ENCODE results near the gene PRR35. TPM values are rescaled to one million over a fixed set of nuclear protein-coding genes. Genes with fewer than 3 reads are reported as not detected.
"Not testable (repeated sequence)": the region's sequence is repeated elsewhere in the genome, so short reads cannot be mapped to it uniquely, and the experiment has no call there.

The PRR35 gene
- total RNA-seq, 1 experiment from 2014 or later = not detected

- H3K27me3 Mint-ChIP-seq (ENCODE audit: unreplicated experiment) = no peaks in the 10 kb centered on the region
- no TSS peak for BruUV-seq (replicated peaks)
- H3K27ac Mint-ChIP-seq (ENCODE audit: unreplicated experiment) = no peak overlapping the region
- CTCF ChIA-PET = no interaction called here
- intact Hi-C loops (cut with micrococcal nuclease; ENCODE audit: unreplicated experiment) = no loop called here
- H3K36me3 Mint-ChIP-seq (ENCODE audit: insufficient read depth, unreplicated experiment) = peaks cover 59% of the 10 kb centered on the region
- no peak for DNase-seq
- no peaks in the 10 kb centered on the region for H3K9me3 Mint-ChIP-seq (ENCODE audit: low read depth, unreplicated experiment)
- no peak overlapping the region for H3K4me3 Mint-ChIP-seq (ENCODE audit: low read depth, unreplicated experiment)
- H3K4me1 Mint-ChIP-seq (ENCODE audit: low read depth, unreplicated experiment) = peaks cover 44% of the 10 kb centered on the region
- TF ChIP-seq CTCF (IDR thresholded peaks at IDR 0.05; ENCODE audit: unreplicated experiment) = no peak
These were observed 36.5 kb downstream of the PRR35 start for GRCh38 chr16:596736-597060.

GRCh38 chr16:597655-598054 is 37.5 kb downstream of the PRR35 start:
- H3K27me3 Mint-ChIP-seq (ENCODE audit: unreplicated experiment); H3K4me3 Mint-ChIP-seq (ENCODE audit: low read depth, unreplicated experiment); intact Hi-C loops (cut with micrococcal nuclease; ENCODE audit: unreplicated experiment); H3K9me3 Mint-ChIP-seq (ENCODE audit: low read depth, unreplicated experiment); BruUV-seq (replicated peaks); DNase-seq; H3K27ac Mint-ChIP-seq (ENCODE audit: unreplicated experiment): not testable (repeated sequence)
- peaks cover 50% of the 10 kb centered on the region for H3K36me3 Mint-ChIP-seq (ENCODE audit: insufficient read depth, unreplicated experiment)
- peaks cover 35% of the 10 kb centered on the region for H3K4me1 Mint-ChIP-seq (ENCODE audit: low read depth, unreplicated experiment)
- CTCF ChIA-PET = interaction anchor here (0.6 kb wide), 1 partner anchor 11 kb away, joined by 4 read pairs; no protein-coding TSS in a partner anchor

GRCh38 chr16:598823-599739 is 38.9 kb downstream of the PRR35 start:
- TF ChIP-seq CTCF (IDR thresholded peaks at IDR 0.05; ENCODE audit: unreplicated experiment) = no peak
- Mint-ChIP-seq H3K4me1 (ENCODE audit: low read depth, unreplicated experiment) (peaks cover 20% of the 10 kb centered on the region), H3K27ac (ENCODE audit: unreplicated experiment) (no peak overlapping the region), H3K9me3 (ENCODE audit: low read depth, unreplicated experiment) (no peaks in the 10 kb centered on the region), H3K27me3 (ENCODE audit: unreplicated experiment) (no peaks in the 10 kb centered on the region), H3K36me3 (ENCODE audit: insufficient read depth, unreplicated experiment) (peaks cover 38% of the 10 kb centered on the region), H3K4me3 (ENCODE audit: low read depth, unreplicated experiment) (no peak overlapping the region)
- DNase-seq = no peak
- no TSS peak for BruUV-seq (replicated peaks)
- CTCF ChIA-PET = no interaction called here
- intact Hi-C loops (cut with micrococcal nuclease; ENCODE audit: unreplicated experiment) = no loop called here

- H3K27me3 Mint-ChIP-seq (ENCODE audit: unreplicated experiment) = no peaks in the 10 kb centered on the region
- H3K27ac Mint-ChIP-seq (ENCODE audit: unreplicated experiment) = no peak overlapping the region
- peaks cover 7% of the 10 kb centered on the region for H3K4me1 Mint-ChIP-seq (ENCODE audit: low read depth, unreplicated experiment)
- CTCF ChIA-PET = no interaction called here
- peaks cover 25% of the 10 kb centered on the region for H3K36me3 Mint-ChIP-seq (ENCODE audit: insufficient read depth, unreplicated experiment)
- H3K4me3 Mint-ChIP-seq (ENCODE audit: low read depth, unreplicated experiment) = no peak overlapping the region
- TF ChIP-seq CTCF (IDR thresholded peaks at IDR 0.05; ENCODE audit: unreplicated experiment) = peak; percentile 25
- BruUV-seq (replicated peaks) = no TSS peak
- intact Hi-C loops (cut with micrococcal nuclease; ENCODE audit: unreplicated experiment) = no loop called here
- peaks cover 4% of the 10 kb centered on the region for H3K9me3 Mint-ChIP-seq (ENCODE audit: low read depth, unreplicated experiment)
- no peak for DNase-seq
These were observed 40.6 kb downstream of the PRR35 start for GRCh38 chr16:600781-601180.

- H3K9me3 Mint-ChIP-seq (ENCODE audit: low read depth, unreplicated experiment) = peaks cover 4% of the 10 kb centered on the region
- no peak for TF ChIP-seq CTCF (IDR thresholded peaks at IDR 0.05; ENCODE audit: unreplicated experiment)
- intact Hi-C loops (cut with micrococcal nuclease; ENCODE audit: unreplicated experiment) = no loop called here
- H3K27me3 Mint-ChIP-seq (ENCODE audit: unreplicated experiment) = no peaks in the 10 kb centered on the region
- no peak overlapping the region for H3K27ac Mint-ChIP-seq (ENCODE audit: unreplicated experiment)
- no peaks in the 10 kb centered on the region for H3K4me1 Mint-ChIP-seq (ENCODE audit: low read depth, unreplicated experiment)
- H3K36me3 Mint-ChIP-seq (ENCODE audit: insufficient read depth, unreplicated experiment) = peaks cover 3% of the 10 kb centered on the region
- no TSS peak for BruUV-seq (replicated peaks)
- no peak overlapping the region for H3K4me3 Mint-ChIP-seq (ENCODE audit: low read depth, unreplicated experiment)
- CTCF ChIA-PET = no interaction called here
- no peak for DNase-seq
These were observed 43.7 kb downstream of the PRR35 start for GRCh38 chr16:603933-604332.

Data from Calu3 (cell line).